Measurements from ENCODE around the gene NTN1.

DNA sequence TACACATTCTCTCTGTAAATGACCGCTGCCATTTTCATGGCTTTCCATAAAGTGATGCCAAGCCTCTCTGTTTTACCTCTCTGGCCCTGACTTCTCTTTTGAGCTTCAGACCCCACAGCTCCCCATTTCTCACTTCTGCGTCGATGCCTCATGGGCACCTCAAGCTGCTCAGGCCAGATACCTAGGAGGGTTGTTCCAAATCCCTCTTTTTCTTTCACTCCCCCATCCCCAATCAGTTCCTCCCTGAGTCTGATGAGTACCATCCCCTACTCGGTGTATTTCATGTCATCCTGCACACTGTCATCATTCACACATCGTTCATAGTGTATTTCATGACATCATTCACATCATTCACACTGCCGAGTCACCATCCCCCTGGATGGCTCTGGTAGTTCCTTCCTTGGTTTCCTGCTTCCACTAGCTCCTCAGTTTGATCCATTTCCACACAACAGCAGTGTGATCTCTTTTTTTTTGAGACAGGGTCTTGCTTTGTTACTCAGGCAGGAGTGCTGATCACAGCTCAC, 43.1 kb downstream of the NTN1 start:
- TF ChIP-seq, protein P1, sequence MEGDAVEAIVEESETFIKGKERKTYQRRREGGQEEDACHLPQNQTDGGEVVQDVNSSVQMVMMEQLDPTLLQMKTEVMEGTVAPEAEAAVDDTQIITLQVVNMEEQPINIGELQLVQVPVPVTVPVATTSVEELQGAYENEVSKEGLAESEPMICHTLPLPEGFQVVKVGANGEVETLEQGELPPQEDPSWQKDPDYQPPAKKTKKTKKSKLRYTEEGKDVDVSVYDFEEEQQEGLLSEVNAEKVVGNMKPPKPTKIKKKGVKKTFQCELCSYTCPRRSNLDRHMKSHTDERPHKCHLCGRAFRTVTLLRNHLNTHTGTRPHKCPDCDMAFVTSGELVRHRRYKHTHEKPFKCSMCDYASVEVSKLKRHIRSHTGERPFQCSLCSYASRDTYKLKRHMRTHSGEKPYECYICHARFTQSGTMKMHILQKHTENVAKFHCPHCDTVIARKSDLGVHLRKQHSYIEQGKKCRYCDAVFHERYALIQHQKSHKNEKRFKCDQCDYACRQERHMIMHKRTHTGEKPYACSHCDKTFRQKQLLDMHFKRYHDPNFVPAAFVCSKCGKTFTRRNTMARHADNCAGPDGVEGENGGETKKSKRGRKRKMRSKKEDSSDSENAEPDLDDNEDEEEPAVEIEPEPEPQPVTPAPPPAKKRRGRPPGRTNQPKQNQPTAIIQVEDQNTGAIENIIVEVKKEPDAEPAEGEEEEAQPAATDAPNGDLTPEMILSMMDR (IDR thresholded peaks at IDR 0.05), result no peak
- TF ChIP-seq POLR2A (IDR thresholded peaks at IDR 0.05), result no peak
- TF ChIP-seq EP300 (IDR thresholded peaks at IDR 0.05; ENCODE audit: low read depth), result no peak
